Keratinocyte (primary cell): ENCODE measurements around the gene SLC37A1. TPM values are rescaled to one million over a fixed set of nuclear protein-coding genes. Genes with fewer than 3 reads are reported as not detected.

Experiments
- DNase-seq: peaks from one replicate; pipeline ENCODE4 v3.0.0-alpha.2; 2011; ENCODE audit warnings: low read depth, missing footprints, low spot score
- FAIRE-seq: peaks from 2 replicates; lab custom pipeline; 2011; peaks lifted over from hg19 to GRCh38; lab: Jason Lieb, UNC
- H2AFZ ChIP-seq: 2 replicates; pipeline ENCODE4 v1.6.0; 2012; ENCODE audit warnings: low read length, control low read depth, inconsistent platforms; ENCODE audit not compliant: control insufficient read depth
- H3K27ac ChIP-seq: 2 replicates; pipeline ENCODE4 v1.5.1; 2011; ENCODE audit warnings: low read length; ENCODE audit not compliant: control insufficient read depth, insufficient read depth
- H3K27me3 ChIP-seq: 3 replicates; pipeline ENCODE4 v1.6.0; 2011; ENCODE audit warnings: low read length; ENCODE audit not compliant: control insufficient read depth, insufficient read depth; ENCODE audit errors: extremely low read depth
- H3K36me3 ChIP-seq, 2 experiments: 2 replicates in 1 of 2; 3 replicates in 1 of 2; pipeline ENCODE4 v1.5.1; 2011; ENCODE audit warnings: low read length in 2 of 2, mild to moderate bottlenecking in 1 of 2; ENCODE audit not compliant: control insufficient read depth in 2 of 2, insufficient read depth in 2 of 2; ENCODE audit errors: extremely low read depth in 1 of 2
- H3K4me1 ChIP-seq: 3 replicates; pipeline ENCODE4 v1.5.1; 2011; ENCODE audit warnings: low read length; ENCODE audit not compliant: control insufficient read depth, insufficient read depth; ENCODE audit errors: extremely low read depth
- H3K4me2 ChIP-seq: 3 replicates; pipeline ENCODE4 v1.6.0; 2011; ENCODE audit warnings: low read depth, low read length; ENCODE audit not compliant: control insufficient read depth, insufficient read depth; ENCODE audit errors: extremely low read depth
- H3K4me3 ChIP-seq, 3 experiments: fragments of 200-600 bp in 1 of 3; sonication (generic) in 1 of 3; 2 replicates in 2 of 3; 3 replicates in 1 of 3; pipeline ENCODE4 v1.5.1; 2011 to 2016; ENCODE audit warnings: low read length in 3 of 3, mild to moderate bottlenecking in 3 of 3, control low read depth in 2 of 3, inconsistent platforms in 1 of 3, low read depth in 1 of 3, mixed read lengths in 1 of 3, mixed run types in 1 of 3, moderate library complexity in 1 of 3; ENCODE audit not compliant: control insufficient read depth in 2 of 3, insufficient read depth in 2 of 3; ENCODE audit errors: extremely low read depth in 1 of 3
- H3K79me2 ChIP-seq: 2 replicates; pipeline ENCODE4 v1.6.0; 2012; ENCODE audit warnings: low read length; ENCODE audit not compliant: control insufficient read depth, insufficient read depth
- H3K9ac ChIP-seq: 3 replicates; pipeline ENCODE4 v1.6.0; 2011; ENCODE audit warnings: low read length; ENCODE audit not compliant: control insufficient read depth, insufficient read depth; ENCODE audit errors: extremely low read depth
- H3K9me1 ChIP-seq: 3 replicates; pipeline ENCODE4 v1.6.0; 2011; ENCODE audit warnings: low read length; ENCODE audit not compliant: control insufficient read depth, insufficient read depth; ENCODE audit errors: extremely low read depth
- H3K9me3 ChIP-seq: 2 replicates; pipeline ENCODE4 v1.5.1; 2012; ENCODE audit warnings: low read depth, low read length; ENCODE audit not compliant: control insufficient read depth
- H4K20me1 ChIP-seq: 3 replicates; pipeline ENCODE4 v1.6.0; 2011; ENCODE audit warnings: low read length; ENCODE audit not compliant: control insufficient read depth, insufficient read depth; ENCODE audit errors: extremely low read depth
- CTCF ChIP-seq, 3 experiments: IDR thresholded peaks in 1 of 3; conservative IDR thresholded peaks in 1 of 3; optimal IDR thresholded peaks in 1 of 3; 2 replicates in 2 of 3; 3 replicates in 1 of 3; pipeline versions ENCODE3 to v1.5.1; 2011; ENCODE audit warnings: low read length in 3 of 3, mild to moderate bottlenecking in 3 of 3, moderate library complexity in 2 of 3, control low read depth in 1 of 3, inconsistent platforms in 1 of 3; ENCODE audit not compliant: insufficient read depth in 2 of 3; ENCODE audit errors: extremely low read depth in 1 of 3
- EZH2 ChIP-seq: IDR thresholded peaks from one replicate; pipeline ENCODE4 v1.6.1; 2012; ENCODE audit warnings: inconsistent platforms, mild to moderate bottlenecking, low read length, moderate library complexity
- dilution Hi-C: fragments of 300-500 bp; cut with MboI; formaldehyde crosslinking; loops from one replicate; pipeline ENCODE4 v1.7.0; 2020; ENCODE audit warnings: low sequenced_read_pairs; ENCODE audit not compliant: extremely low pct_ligation_motif_present
- polyA plus RNA-seq, 5 experiments: library from polyadenylated mRNA; depleted of rRNA in 3 of 5; stranded (reverse) in 3 of 5; stranded (forward) in 1 of 5; unstranded in 1 of 5; fragments of >200 nt; gene quantifications; 1 replicate in 1 of 5; 2 replicates in 3 of 5; 3 replicates in 1 of 5; pipeline versions ENCODE4 v1.2.1 to v1.2.3, GENCODE V29; 2011 to 2012; ENCODE audit warnings: missing spikeins in 2 of 5, low read depth in 1 of 5, low replicate concordance in 1 of 5

The SLC37A1 gene
- polyA plus RNA-seq, 1 donor (not counting 4 experiments of a cell fraction or from before 2014, with no cell fraction given) = 4.1 TPM

DNA sequence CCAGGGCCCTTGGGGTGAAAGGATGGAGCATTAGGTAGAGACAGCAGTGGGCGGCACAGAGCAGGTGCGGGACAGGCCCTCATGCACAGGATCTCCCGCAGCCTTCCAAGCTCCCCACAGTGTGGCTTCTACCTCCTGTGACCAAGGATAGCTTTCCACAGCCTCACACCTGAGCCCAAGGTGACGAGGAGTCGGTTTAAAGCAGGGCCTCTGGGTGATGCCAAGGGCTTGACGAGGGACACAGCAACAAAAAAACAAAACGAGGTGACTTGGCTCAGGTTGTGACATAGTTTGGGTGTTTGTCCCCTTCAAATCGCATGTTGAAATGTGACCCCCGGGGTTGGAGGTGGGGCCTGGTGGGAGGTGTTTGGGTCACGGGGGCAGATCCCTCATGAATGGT lies 32.9 kb upstream of the SLC37A1 start:
- no peaks in the 10 kb centered on the region for H3K4me1 ChIP-seq
- no peaks in the 10 kb centered on the region for H3K79me2 ChIP-seq
- H3K27ac ChIP-seq = no peak overlapping the region
- no peaks in the 10 kb centered on the region for H3K9me3 ChIP-seq
- no peak overlapping the region for H3K4me3 ChIP-seq
- no peak overlapping the region for H2AFZ ChIP-seq
- H3K27me3 ChIP-seq = no peaks in the 10 kb centered on the region
- FAIRE-seq = no peak
- H4K20me1 ChIP-seq = no peaks in the 10 kb centered on the region
- TF ChIP-seq EZH2 (no peak), CTCF (optimal IDR thresholded peaks at IDR 0.05 in 1 of 3, IDR thresholded peaks at IDR 0.05 in 1 of 3, conservative IDR thresholded peaks at IDR 0.05 in 1 of 3; ENCODE audit: extremely low read depth in 1 of 3, insufficient read depth in 2 of 3, low read length in 3 of 3) (no peak)
- DNase-seq = no peak
- no peaks in the 10 kb centered on the region for H3K36me3 ChIP-seq
- dilution Hi-C loops = no loop called here
- no peak overlapping the region for H3K9ac ChIP-seq
- H3K4me2 ChIP-seq = no peak overlapping the region
- no peaks in the 10 kb centered on the region for H3K9me1 ChIP-seq

DNA sequence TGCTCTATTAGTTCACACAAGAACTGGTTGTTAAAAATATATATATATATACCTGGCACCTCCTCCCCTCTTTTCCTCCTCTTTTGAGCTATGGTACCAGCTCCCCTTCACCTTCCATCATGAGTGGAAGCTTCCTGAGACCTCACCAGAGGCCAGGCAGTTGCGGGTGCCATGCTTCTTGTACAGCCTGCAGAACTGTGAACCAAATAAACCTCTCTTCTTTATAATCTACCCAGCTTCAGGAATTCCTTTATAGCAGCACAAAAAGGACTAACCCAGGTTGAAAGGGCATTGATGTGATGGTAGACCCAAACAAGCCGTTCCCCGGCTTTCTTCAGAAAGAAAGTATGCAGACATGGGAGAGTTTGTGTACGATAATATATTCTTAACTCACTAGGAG lies 32.5 kb upstream of the SLC37A1 start:
- Histone ChIP-seq H3K27ac (no peak overlapping the region), H3K4me2 (no peak overlapping the region), H3K79me2 (no peaks in the 10 kb centered on the region), H4K20me1 (no peaks in the 10 kb centered on the region), H3K36me3 (no peaks in the 10 kb centered on the region), H3K4me1 (no peaks in the 10 kb centered on the region), H3K9ac (no peak overlapping the region), H3K4me3 (no peak overlapping the region), H3K27me3 (no peaks in the 10 kb centered on the region), H3K9me1 (no peaks in the 10 kb centered on the region), H2AFZ (no peak overlapping the region), H3K9me3 (no peaks in the 10 kb centered on the region)
- TF ChIP-seq EZH2 (no peak), CTCF (optimal IDR thresholded peaks at IDR 0.05 in 1 of 3, IDR thresholded peaks at IDR 0.05 in 1 of 3, conservative IDR thresholded peaks at IDR 0.05 in 1 of 3; ENCODE audit: extremely low read depth in 1 of 3, insufficient read depth in 2 of 3, low read length in 3 of 3) (no peak)
- DNase-seq (no peak), FAIRE-seq (no peak)
- dilution Hi-C loops = no loop called here
